NCI-H1048 (cell line): ENCODE data around the gene YIF1A.
A peak's percentile ranks its signal among the peaks of the same experiment; 100 is the strongest.
"Not testable (repeated sequence)": the region's sequence is repeated elsewhere in the genome, so short reads cannot be mapped to it uniquely, and the experiment has no call there.

Experiments
- DNase-seq: peaks from one replicate; lab custom pipeline; 2025; lab: John Stamatoyannopoulos, UW

Gene YIF1A

DNA sequence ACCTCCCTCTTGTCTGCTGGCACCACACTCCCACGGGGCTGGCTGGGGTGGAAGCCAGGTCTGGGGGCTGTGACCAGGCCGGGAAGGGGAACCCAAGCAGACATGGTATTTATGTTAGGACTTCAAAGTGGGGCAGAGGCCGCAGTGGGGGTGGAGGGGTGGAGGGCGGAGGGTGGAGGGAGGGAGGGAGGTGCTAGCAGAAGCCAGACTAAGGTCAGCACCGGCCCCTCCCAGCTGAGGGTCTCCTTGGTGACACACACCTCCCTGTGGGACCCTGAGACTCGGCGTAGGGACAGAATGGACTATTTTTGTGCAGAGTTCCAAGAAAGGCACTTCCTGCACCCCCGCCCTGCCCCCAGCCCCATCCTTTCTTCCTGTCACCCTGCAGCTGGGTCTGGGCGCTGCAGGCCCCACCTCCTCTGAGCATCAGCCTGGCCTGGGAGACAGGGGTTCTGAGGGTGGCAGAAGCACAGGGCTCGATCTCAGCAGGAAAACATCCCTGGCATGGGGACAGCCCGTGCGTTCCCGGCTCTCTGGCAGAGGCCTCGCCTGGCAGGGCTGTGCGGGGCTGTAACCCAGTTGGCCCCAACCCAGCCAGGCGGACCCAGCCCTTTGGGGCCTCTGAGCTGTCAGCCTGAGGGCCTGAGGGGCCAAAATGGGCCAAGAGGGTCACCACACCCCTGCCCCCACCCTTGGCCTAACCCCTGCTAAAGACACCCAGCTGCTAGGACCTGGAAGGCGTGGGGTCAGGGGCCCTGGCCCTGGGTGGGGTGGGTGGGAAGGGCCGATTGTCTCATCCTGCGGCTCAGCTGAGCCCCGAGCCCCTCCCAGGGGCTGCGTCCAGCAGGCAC, 37.5 kb upstream of the YIF1A start:
- no peak for DNase-seq

DNA sequence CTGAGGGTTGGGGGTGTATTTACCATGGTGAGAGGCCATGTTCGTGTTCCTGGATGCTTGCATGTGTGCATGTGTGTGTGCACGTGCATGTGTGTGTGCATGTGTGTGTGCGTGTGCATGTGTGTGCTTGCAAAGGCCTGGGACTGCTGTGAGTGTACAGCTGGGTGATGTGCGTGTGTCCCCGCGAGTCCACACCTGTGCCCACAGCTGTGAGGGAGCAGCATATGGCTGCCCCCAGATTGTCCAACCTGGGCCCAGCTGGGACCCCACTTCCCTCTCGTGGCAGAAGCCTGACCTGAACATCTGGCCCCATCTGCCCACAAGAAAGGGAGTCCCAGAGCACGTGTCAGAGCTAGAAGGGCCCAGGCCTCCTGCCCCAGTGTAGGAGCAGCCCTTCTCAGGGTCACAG, 36.3 kb upstream of the YIF1A start:
- no peak for DNase-seq

DNA sequence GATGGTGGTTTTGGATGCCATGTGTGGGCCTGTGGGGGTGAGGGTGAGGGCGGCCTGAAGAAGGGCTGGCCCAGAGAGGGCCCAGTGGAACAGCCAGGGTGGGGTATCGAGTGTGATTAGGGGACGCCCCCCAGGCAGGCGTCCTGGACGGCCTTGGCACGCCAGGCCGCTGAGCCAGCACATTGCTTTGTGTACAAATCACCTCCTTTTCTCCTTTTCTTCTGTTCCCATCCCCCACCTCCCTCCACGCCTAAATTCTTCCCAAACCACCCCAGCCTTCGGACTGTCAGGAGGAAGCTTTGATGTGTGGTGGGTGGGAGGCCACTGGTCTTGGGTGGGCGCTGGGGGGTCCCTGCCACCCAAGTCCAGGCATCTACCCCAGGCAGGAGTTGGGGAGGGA, 35.7 kb upstream of the YIF1A start:
- DNase-seq = no peak

DNA sequence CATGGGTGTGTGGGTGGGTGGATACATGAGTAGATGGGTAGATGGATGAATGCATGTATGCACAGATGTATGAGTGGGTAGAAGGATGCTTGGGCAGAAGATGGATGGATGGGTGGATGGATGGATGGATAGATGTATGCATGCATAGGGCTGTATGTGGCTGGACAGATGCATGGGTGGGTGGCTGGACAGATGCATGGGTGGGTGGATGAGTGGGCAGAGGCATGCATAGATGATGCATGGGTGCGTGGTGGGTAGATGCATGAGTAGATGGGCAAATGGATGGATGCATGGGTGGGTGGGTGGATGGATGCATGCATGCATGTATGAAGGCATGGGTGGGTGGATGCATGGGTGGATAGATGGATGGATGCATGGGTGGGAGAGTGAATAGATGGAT, 34.7 kb upstream of the YIF1A start:
- DNase-seq = no peak

DNA sequence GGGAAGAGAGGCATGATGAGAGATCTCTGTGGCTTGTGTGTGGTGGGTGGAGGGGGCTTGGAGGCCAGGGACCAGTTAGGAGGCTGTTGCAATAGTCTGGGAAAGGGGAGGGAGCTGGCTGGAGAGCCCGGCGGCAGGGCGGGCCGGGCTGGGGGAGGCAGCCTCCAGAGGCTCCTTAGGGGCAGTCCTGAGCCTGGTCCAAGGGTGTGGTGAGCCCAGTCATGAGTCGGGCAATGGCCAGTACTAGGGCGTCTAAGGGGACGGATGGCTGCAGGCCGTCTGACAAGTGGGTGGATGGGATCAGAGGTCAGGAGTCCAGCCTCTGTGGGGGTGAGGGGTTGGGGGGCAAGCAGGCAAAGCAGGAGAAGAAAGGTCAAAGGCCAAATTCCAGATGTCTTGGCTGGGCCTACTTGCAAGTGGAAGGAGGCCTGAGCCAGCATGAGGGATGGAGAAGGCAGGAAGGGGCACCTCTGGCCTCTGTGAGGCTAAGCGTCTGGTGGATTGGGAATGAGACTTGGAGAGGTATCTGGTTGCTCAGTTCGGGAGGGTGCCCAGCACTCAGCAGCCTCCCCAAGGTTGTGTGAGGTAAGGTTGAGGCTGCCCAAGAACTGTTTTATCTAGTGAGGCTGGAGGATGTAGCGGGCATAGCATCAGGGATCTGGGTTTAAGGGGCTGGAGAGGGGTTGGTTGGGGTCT, 33.9 kb upstream of the YIF1A start:
- no peak for DNase-seq

DNA sequence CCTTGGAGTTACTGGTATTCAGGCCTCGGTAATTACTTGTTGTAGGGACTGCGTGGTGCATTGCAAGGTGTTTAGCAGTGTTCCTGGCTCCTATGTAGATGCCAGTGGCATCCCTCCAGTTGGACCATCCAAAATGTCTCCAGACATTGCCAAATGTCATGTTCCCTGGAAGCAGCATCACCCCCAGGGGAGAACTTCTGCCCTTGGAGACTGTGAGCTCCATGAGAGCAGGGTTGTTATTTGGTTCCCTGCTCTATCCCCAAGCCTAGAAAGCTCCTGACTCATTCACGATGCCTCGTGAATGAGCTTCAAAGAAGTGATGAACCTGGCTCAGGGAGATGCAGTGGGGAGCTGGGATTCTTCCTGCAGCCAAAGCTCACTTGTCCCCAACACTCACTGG, 32.7 kb upstream of the YIF1A start:
- DNase-seq = no peak

DNA sequence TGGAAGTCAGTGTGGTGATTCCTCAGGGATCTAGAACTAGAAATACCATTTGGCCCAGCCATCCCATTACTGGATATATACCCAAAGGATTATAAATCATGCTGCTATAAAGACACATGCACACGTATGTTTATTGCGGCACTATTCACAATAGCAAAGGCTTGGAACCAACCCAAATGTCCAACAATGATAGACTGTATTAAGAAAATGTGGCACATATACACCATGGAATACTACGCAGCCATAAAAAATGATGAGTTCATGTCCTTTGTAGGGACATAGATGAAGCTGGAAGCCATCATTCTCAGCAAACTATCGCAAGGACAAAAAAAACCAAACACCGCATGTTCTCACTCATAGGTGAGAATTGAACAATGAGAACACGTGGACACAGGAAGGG, 31.8 kb upstream of the YIF1A start:
- DNase-seq = not testable (repeated sequence)

DNA sequence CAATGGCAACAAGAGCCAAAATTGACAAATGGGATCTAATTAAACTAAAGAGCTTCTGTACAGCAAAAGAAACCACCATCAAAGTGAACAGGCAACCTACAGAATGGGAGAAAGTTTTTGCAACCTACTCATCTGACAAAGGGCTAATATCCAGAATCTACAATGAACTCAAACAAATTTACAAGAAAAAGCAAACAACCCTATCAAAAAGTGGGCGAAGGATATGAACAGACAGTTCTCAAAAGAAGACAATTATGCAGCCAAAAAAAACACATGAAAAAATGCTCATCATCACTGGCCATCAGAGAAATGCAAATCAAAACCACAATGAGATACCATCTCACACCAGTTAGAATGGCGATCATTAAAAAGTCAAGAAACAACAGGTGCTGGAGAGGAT, 31.3 kb upstream of the YIF1A start:
- DNase-seq = not testable (repeated sequence)

DNA sequence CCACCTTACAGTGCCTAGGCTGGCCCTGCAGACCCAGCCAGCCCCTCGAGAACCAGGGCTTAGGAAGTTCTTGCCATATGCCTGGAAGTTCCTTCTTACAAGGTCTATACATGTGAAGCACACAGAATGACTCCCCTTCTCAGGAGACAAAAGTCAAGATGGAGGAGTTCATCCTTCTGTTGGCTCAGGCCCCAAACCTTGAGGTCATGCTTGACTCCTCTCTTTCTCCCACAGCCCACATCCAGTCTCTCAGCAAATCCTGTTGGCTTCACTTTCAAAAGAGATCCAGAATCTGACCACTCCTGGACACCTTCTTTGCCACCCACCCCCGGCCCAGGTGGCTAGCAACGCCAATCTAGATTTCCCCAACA, 29.6 kb upstream of the YIF1A start:
- no peak for DNase-seq

DNA sequence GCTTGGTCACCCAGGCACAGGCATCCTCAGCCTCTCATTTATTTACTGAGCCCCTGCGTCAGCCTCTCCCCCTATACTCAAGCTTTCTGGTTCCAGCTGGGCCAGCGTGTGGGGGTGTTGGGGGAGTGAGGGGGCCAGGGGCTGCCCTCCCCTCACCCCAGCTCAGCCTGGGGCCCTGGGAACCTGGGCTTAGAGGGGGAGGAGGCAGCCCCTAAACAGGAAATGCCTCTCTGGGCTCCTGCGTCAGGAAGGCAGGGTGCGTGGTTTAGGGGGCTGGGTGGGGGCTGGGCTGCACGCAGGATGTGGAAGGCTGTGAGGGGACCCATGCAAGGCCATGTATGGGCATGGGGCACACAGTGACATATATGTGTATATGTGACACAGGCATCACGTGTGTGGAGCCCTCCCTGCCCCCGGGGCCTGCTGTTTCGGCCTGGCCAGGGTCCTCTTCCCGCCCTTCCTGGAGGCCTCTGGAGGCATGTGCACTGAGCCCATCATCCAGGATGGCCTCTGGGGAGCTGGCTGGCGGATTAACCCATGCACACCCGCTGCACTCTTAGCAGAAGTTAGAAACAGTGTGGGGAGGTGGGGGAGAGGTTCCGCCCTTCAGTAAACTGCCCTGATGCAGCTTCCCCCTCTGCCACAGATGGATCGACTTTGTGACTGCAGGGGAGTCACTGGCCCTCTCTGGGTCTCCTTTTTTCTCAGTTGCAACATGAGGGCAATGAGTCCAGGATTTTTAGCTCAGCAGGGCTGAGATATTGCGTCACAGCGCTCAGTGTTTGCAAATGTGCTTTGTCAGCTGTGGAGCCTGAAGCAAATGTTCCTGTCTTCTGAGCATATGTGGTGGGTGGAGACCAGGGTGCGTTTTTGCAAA, 29.0 kb upstream of the YIF1A start:
- no peak for DNase-seq

DNA sequence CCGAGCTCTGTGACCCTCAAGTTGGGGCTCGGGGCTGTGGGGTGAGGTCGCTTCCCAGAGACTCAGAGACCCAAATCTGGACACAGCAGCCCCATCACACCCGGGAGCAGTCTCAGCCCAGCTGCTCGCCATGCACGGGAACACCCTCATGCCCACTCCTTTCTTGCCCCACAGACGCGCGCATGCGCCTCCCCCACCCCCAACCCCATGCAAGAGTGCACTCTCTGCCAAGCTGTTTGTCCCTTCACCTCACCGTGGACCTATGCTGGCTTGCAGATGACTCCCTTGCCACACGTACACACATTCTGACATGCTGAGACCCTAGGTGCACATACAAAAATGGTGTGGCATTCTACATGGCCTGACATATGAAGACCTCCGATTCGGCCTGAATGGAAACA, 28.4 kb upstream of the YIF1A start:
- DNase-seq = no peak

DNA sequence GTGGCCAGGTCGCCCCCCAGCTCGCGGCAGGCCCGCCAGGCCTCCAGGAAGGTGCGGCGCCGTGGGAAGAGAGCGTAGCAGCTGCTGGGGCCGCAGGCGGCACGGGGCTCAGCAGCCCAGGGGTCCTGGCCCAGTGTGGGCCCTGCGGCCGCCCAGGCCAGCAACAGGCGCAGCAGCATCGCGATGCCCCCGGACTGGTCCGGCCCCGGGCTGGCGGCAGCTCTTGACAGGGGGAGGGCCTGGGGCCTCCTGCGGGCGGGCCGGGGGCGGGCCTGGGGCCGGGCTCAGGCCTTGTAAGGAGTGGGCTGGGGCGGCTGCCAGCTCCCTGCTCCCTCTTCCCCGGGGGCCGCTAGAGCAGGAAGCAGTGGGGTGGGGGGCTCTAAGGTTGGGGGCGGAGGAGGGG, 27.9 kb upstream of the YIF1A start, which contains the start of gene CD248:
Gene CD248, minus strand, starts transcription at position 196 of the 403 bp plus-strand sequence. Its CDS starts 17 bp downstream, at position 179.
- DNase-seq = no peak

DNA sequence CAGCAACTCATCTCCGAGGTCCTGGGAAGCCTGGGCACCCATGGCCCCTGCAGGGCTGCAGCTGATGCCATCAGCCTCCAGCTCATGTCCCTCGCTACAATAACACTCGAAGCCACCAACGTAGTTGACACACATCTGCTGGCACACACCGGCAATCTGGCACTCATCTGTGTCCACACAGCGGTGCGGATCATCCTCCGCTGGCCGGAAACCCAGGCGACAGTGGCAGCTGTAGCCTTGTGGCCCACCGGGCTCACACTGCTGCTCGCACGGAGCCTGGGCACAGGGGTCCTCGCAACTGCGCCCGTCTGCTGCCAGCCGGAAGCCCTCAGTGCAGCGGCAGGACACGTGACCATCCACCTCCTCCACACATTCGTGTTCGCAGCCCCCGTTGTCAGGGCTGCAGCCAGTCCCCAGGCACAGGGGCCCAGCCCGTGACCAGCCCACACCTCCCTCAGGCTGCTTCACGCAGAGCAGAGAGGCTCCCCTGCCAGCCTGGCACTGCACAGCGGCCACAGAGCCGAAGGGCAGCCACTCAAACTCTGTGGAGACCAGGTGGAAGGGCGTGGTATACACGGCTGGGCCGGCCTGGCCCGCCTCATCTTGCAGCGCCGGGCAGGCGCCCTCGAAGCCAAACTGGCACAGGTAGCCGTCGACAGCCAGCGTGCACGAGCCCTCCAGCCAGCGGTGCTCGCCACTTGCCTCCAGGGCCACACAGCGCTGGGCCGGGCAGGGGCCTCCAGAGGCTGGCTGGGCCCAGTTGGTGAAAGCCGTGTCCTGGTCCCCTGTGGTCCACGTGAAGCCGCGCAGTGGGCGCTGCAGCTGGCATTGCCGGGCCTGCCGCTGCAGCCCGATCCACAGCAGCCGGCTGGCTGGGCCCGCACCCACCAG, 27.2 kb upstream of the YIF1A start:
- no peak for DNase-seq

DNA sequence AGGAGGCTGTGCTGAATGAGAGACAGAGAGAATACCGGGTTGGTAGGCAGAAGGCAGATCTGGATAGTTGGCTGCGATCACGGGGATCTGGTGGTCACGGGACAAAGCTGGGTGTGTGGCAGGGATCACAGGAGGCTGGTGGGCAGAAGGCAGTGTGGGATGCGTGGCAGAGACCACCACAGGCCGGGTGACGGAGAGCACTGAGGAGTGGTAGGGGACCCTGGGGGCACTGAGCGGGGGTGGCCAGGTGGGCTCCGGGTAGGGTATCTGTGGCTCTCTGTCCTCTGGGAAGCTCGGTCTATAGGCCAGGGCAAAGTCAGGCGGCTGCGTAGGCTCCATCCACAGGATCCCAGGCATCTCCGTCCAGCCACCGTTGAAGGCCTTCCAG, 26.5 kb upstream of the YIF1A start:
- DNase-seq = no peak

DNA sequence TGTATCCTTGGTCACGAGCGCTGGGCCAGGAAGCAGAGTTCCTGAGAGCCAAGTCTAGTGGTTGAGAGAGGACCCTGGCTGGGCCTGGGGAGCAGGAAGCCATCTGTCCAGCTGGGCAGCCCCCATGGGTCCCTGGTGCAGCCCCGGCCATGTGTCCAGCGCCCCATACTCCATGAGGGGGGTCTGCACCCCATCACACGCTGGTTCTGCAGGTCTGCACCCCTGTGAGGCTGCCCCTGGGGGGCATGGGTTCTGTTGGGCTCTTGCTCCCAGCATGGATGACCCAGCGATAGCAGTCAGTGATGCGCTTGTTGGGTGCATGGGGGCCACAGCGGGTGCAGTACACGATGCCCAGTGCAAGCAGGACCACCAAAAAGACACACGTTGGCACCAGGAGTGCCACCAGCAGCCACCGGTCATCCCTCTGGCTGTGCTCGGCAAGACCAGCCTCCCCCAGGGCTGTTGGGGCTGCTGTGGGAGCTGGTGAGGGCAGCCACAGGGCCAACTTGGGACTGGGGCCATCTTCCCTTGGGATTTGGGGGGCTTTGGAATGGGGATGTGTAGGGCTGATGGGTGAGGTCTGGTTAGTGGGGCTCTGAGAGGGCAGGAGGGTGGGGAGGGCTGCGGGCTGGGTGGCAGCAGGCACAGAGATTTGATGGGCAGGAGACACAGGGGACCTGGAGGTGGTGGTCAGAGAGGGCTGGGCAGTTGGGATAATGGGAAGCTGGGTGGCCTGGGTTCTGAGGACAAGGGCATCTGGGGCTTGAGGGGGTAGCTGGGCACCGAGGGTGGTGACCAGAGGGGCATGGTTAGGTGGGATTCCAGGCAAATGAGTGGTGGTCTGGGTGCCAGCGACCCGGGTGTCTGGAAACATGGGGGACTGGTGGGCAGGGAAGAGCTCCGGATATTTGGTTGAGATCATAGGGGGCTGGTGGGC, 25.9 kb upstream of the YIF1A start:
- no peak for DNase-seq

DNA sequence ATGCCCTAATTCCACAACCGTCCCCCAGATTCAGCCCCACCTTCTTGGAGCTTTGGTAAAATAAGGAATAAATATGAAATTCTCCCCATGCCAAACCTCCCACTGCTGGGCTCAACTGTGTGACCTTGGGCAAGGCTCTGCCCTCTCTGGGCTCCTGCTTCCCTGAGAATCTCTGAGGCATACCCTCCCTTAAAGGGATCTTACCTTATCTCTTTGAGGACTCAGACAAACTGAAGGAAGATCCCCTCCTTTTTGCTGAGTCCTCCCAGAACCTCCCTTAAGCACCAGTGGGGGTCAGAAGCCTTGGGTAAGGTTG, 25.2 kb upstream of the YIF1A start:
- no peak for DNase-seq

DNA sequence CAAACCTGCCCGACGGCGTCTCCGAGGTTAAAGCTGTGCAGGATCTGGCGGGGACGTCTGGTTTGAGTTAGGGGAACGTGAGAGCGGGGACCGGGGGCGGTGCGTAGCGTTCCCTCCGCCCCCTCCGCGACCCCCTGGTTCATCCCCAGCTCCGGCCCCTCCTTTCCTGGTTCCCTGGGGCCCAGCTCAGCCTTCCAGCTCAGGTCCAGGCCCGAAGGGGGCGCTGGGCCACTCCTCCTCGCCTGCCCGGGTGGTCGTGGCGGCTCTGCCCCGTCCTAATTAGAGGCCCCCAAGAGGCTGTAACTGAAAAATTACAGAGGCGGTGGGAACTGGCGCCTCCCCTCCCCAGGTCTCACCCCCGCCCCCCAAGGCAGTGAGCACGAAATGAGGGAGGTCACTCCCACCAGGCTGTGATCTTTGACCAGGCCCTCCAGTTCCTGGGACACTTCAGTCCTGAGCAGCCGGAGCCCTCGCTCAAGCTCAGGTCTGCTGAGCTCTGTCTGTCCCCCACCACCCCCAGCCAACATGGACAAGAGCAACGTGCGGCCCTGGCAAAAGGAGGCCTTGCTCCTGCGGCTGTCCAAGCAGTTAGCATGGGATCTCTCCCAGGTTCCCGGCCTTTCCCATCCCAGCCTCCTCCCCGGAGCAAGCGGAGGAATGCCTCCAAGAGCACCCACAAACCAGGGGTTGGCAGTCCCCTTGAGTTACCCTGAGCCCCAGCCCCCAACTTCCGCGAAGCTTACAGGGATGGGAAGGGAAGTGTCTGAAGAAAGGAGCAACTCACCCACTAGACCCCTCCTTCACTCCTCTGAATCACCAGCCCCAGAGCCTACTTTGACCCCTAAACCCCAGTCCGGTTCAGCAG, 24.6 kb upstream of the YIF1A start:
- DNase-seq = no peak

DNA sequence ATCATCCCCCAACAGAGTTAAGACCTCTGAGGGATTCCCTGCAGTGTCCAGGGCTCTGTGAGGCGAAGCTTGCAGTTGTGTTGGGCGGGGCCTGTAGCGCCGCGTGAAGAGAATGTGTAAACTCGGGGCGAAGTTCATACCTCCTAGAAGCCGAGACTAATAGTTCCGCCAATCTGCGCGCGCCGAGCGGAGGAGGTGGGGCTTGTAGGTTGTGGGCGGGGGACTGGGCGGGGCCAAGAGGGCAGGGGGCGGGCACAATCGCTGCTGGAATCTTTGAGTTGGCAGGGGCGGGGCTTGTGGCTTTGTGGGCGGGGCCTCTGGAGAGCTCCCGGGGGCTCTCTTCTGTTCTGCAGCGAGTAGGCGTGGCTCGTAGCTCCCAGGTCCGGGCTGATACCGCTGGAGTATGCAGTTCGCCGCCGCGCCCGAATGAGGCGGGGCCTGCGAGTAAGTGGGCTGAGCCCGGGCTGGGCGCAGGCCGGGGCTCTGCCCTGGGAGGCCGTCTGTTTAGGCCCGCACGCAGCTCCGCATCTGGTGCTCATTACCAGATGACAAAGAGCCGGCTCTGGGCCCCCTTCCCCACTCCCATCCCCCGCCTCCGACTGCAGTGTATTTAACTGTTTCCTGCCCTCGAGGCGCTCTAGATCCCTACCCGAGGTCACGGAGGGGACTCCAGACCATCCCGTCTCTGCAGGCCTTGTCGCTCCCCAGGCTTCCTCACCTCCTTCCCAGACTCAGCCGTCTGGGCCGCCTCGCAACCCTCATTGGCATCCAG, 23.8 kb upstream of the YIF1A start:
- DNase-seq = peak; percentile 93
